T1000 (cell line): ENCODE results near the gene WDR46.
"Not testable (repeated sequence)": the region's sequence is repeated elsewhere in the genome, so short reads cannot be mapped to it uniquely, and the experiment has no call there.

Experiments used
- DNase-seq: peaks from one replicate; lab custom pipeline; 2025; ENCODE audit warnings: mixed read lengths; lab: John Stamatoyannopoulos, UW

WDR46 gene

GRCh38 chr6:33271117-33271467 lies 17.9 kb downstream of the WDR46 start:
- DNase-seq, result no peak

GRCh38 chr6:33264015-33264414 lies 25.0 kb downstream of the WDR46 start:
- DNase-seq, result no peak

- DNase-seq, result not testable (repeated sequence)
Observed at GRCh38 chr6:33262490-33262889, 26.5 kb downstream of the WDR46 start.

- no peak for DNase-seq
Observed at GRCh38 chr6:33259032-33259431, 30.0 kb downstream of the WDR46 start.

- DNase-seq, result no peak
Observed at GRCh38 chr6:33254591-33254990, 34.4 kb downstream of the WDR46 start.

- DNase-seq, result no peak
Observed at GRCh38 chr6:33252759-33253158, 36.3 kb downstream of the WDR46 start.

GRCh38 chr6:33251395-33252012 lies 37.5 kb downstream of the WDR46 start:
- DNase-seq, result no peak

GRCh38 chr6:33250731-33251130 lies 38.3 kb downstream of the WDR46 start:
- DNase-seq, result no peak

- peak; percentile 57 for DNase-seq
Observed at GRCh38 chr6:33249732-33250630, 39.1 kb downstream of the WDR46 start.

- DNase-seq, result peak; percentile 93
Observed at GRCh38 chr6:33248932-33249731, 39.9 kb downstream of the WDR46 start.

- DNase-seq, result no peak
Observed at GRCh38 chr6:33248643-33248931, 40.5 kb downstream of the WDR46 start.

- DNase-seq, result peak; percentile 77
Observed at GRCh38 chr6:33247977-33248642, 40.9 kb downstream of the WDR46 start.

GRCh38 chr6:33243476-33243875 lies 45.6 kb downstream of the WDR46 start:
- no peak for DNase-seq

GRCh38 chr6:33241968-33242367 lies 47.1 kb downstream of the WDR46 start:
- DNase-seq, result no peak

- no peak for DNase-seq
Observed at GRCh38 chr6:33237741-33238140, 51.3 kb downstream of the WDR46 start.

GRCh38 chr6:33236852-33237251 lies 52.2 kb downstream of the WDR46 start:
- DNase-seq, result no peak

GRCh38 chr6:33236328-33236727 lies 52.7 kb downstream of the WDR46 start:
- DNase-seq, result no peak

GRCh38 chr6:33235221-33235634 lies 53.8 kb downstream of the WDR46 start:
- no peak for DNase-seq
